Osteoblast (primary cell): ENCODE results near the gene NEUROG1. TPM values are rescaled to one million over a fixed set of nuclear protein-coding genes. Genes with fewer than 3 reads are reported as not detected.

Source experiments
- DNase-seq: peaks from one replicate; pipeline ENCODE4 v3.0.0; 2011; ENCODE audit warnings: low spot score, mixed read lengths; ENCODE audit not compliant: insufficient read length; ENCODE audit errors: missing footprints
- H2AFZ ChIP-seq: 2 replicates; pipeline ENCODE4 v1.6.0; 2011; ENCODE audit warnings: mild to moderate bottlenecking, low read length
- H3K27ac ChIP-seq: 2 replicates; pipeline ENCODE4 v1.5.1; 2011; ENCODE audit warnings: mild to moderate bottlenecking, low read depth, low read length, moderate library complexity
- H3K27me3 ChIP-seq: 2 replicates; pipeline ENCODE4 v1.6.0; 2012; ENCODE audit warnings: mild to moderate bottlenecking, control low read depth, inconsistent platforms, low read length, moderate library complexity; ENCODE audit not compliant: insufficient read depth
- H3K36me3 ChIP-seq: 2 replicates; pipeline ENCODE4 v1.5.1; 2011; ENCODE audit warnings: mild to moderate bottlenecking, low read length, control low read depth, moderate library complexity; ENCODE audit not compliant: insufficient read depth
- H3K4me1 ChIP-seq: 2 replicates; pipeline ENCODE4 v1.5.1; 2011; ENCODE audit warnings: mild to moderate bottlenecking, low read length, control low read depth, moderate library complexity; ENCODE audit not compliant: insufficient read depth
- H3K4me2 ChIP-seq: 2 replicates; pipeline ENCODE4 v1.6.0; 2011; ENCODE audit warnings: mild to moderate bottlenecking, low read length; ENCODE audit not compliant: insufficient read depth
- H3K4me3 ChIP-seq: fragments of 200-600 bp; sonication (generic); 3 replicates; pipeline ENCODE4 v1.5.1; 2012; ENCODE audit warnings: mild to moderate bottlenecking, low read length, inconsistent platforms; ENCODE audit not compliant: insufficient read depth
- H3K79me2 ChIP-seq: 2 replicates; pipeline ENCODE4 v1.6.0; 2012; ENCODE audit warnings: mild to moderate bottlenecking, low read length, control low read depth, inconsistent platforms; ENCODE audit not compliant: insufficient read depth
- H3K9me3 ChIP-seq: 2 replicates; pipeline ENCODE4 v1.5.1; 2011; ENCODE audit warnings: low read depth, low read length, control low read depth
- H4K20me1 ChIP-seq: 2 replicates; pipeline ENCODE4 v1.6.0; 2012; ENCODE audit warnings: mild to moderate bottlenecking, low read length, control low read depth; ENCODE audit not compliant: insufficient read depth
- total RNA-seq: library from RNA; depleted of rRNA; stranded (reverse); fragments of >200 nt; gene quantifications from 2 replicates; pipeline ENCODE4 v1.2.3, GENCODE V29; 2012
- TF ChIP-seq, protein P1 (sequence below): IDR thresholded peaks from 2 replicates; pipeline ENCODE4 v1.5.1; 2011; ENCODE audit warnings: mild to moderate bottlenecking, low read depth, low read length, moderate library complexity; ENCODE audit errors: extremely low read depth

The NEUROG1 gene
- total RNA-seq, 1 donor = not detected

DNA sequence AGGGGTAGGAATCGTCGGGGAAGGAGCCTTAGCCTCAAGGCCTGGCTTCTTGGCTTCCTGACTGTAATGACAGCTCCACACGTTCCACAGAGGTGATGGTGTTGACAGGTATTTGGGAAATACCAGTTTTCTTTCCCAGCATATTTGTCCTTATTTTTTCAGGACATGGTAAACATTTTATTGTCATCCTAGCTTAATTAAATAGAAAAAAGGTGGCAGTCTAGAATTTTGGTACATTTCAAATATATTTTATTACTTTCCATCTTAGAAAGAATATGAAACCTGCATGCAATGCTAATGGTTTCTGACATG is 34.6 kb upstream of the NEUROG1 start:
- no peak for DNase-seq
- Histone ChIP-seq H3K27ac (no peak overlapping the region), H2AFZ (no peak overlapping the region), H4K20me1 (no peaks in the 10 kb centered on the region), H3K79me2 (no peaks in the 10 kb centered on the region), H3K4me3 (no peak overlapping the region), H3K36me3 (no peaks in the 10 kb centered on the region), H3K4me2 (no peak overlapping the region), H3K9me3 (no peaks in the 10 kb centered on the region), H3K4me1 (no peaks in the 10 kb centered on the region), H3K27me3 (peaks cover 5% of the 10 kb centered on the region)
- TF ChIP-seq, protein P1, sequence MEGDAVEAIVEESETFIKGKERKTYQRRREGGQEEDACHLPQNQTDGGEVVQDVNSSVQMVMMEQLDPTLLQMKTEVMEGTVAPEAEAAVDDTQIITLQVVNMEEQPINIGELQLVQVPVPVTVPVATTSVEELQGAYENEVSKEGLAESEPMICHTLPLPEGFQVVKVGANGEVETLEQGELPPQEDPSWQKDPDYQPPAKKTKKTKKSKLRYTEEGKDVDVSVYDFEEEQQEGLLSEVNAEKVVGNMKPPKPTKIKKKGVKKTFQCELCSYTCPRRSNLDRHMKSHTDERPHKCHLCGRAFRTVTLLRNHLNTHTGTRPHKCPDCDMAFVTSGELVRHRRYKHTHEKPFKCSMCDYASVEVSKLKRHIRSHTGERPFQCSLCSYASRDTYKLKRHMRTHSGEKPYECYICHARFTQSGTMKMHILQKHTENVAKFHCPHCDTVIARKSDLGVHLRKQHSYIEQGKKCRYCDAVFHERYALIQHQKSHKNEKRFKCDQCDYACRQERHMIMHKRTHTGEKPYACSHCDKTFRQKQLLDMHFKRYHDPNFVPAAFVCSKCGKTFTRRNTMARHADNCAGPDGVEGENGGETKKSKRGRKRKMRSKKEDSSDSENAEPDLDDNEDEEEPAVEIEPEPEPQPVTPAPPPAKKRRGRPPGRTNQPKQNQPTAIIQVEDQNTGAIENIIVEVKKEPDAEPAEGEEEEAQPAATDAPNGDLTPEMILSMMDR = no peak

DNA sequence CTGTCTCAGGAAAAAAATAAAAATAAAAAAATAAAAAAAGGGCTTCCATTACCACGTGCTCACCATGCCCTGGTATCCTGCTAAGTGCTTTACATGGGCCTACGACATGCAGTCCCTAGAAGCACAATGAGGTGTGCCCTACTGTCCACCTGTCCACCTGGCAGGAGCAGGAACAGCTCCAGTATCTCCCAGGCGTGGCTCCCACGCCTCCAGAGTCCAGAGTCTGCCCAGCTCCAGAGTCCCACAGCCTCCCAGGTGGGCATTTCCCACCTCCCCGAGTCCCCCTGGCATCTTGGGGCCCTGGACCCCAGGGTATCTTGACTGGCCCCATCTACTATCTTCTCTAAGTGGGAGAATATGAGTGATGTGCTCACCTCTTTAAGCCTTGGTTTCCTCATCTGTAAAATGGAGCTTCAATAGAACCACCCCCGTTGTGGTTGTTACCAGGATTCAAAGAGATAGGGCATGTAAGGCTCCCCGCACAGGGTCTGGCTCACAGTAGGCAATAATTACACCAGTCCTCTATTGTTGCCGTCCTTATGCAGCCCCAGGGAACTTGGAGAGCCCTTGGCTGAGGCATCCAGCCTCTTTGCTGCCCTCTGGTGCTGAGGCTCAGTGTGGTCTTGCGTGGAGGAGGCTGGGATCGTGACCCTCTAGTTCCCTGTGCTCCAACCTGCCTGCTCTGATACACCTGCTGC is 34.1 kb upstream of the NEUROG1 start:
- no peaks in the 10 kb centered on the region for H3K9me3 ChIP-seq
- no peaks in the 10 kb centered on the region for H4K20me1 ChIP-seq
- H3K79me2 ChIP-seq = no peaks in the 10 kb centered on the region
- peaks cover 10% of the 10 kb centered on the region for H3K27me3 ChIP-seq
- no peak overlapping the region for H3K4me2 ChIP-seq
- TF ChIP-seq, protein P1 = peak; percentile 64
- no peaks in the 10 kb centered on the region for H3K36me3 ChIP-seq
- H3K4me3 ChIP-seq = no peak overlapping the region
- H2AFZ ChIP-seq = no peak overlapping the region
- no peak for DNase-seq
- H3K27ac ChIP-seq = no peak overlapping the region
- no peaks in the 10 kb centered on the region for H3K4me1 ChIP-seq

DNA sequence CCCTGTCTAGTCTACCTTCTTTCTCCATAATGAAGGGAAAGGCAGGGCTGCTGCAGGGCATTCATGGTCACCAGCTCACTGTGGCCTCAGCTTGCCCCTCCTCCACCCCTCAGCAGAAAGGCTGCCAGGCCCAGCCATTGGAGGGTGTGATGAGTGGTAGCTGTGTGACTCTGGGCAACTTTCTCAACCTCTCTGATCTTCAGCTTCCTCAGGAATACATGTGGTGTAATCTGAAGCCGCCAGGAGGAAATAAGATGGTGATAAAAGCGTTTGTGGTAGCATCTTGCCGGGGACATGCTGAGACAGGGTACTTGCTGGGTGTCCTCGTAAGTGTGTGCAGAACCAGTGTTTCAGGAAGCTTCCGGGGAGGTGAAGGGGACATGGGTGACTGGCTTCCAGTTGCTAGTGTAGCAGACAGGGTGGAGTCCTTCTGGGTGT is 33.2 kb upstream of the NEUROG1 start:
- Histone ChIP-seq H3K36me3 (no peaks in the 10 kb centered on the region), H3K27me3 (peaks cover 11% of the 10 kb centered on the region), H3K4me1 (no peaks in the 10 kb centered on the region), H3K79me2 (no peaks in the 10 kb centered on the region), H4K20me1 (no peaks in the 10 kb centered on the region), H3K9me3 (no peaks in the 10 kb centered on the region), H3K4me3 (no peak overlapping the region), H3K27ac (no peak overlapping the region), H3K4me2 (no peak overlapping the region), H2AFZ (no peak overlapping the region)
- TF ChIP-seq, protein P1 = no peak
- DNase-seq = peak; percentile 27

DNA sequence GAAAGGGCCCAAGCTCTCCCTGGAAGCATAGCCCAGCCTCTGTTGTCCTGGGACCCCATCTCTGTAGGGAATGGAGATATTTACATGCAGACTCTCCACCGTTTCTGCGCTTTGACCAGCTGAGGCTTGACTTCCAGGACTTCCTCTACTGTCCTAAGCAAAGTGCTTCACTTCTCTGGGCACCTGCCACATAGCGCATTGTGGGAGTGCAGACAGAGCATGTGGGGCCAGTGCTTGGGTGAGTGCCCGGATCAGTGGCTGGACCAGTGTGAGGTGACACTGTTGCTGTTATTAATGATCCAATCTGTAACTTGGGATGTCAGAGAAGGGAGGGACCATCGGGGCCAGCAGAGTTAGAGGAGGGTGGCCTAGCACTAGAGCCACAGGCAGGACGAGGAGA is 32.5 kb upstream of the NEUROG1 start:
- H2AFZ ChIP-seq = peak overlapping the region; percentile 22
- no peak overlapping the region for H3K4me2 ChIP-seq
- peaks cover 11% of the 10 kb centered on the region for H3K27me3 ChIP-seq
- H3K9me3 ChIP-seq = no peaks in the 10 kb centered on the region
- no peaks in the 10 kb centered on the region for H3K36me3 ChIP-seq
- H3K79me2 ChIP-seq = no peaks in the 10 kb centered on the region
- TF ChIP-seq, protein P1 = no peak
- no peak overlapping the region for H3K27ac ChIP-seq
- no peak overlapping the region for H3K4me3 ChIP-seq
- H3K4me1 ChIP-seq = no peaks in the 10 kb centered on the region
- peak; percentile 30 for DNase-seq
- H4K20me1 ChIP-seq = no peaks in the 10 kb centered on the region
